Right lobe of liver (tissue), 6 donors: ENCODE measurements around the gene RUNX2. TPM values are rescaled to one million over a fixed set of nuclear protein-coding genes. Genes with fewer than 3 reads are reported as not detected.

Experiments
- ATAC-seq, 4 donors: fragments of 200-7000 bp; cut with Tn5 transposase; one replicate each; pipeline ENCODE4 v1.9.1; 2020; ENCODE audit warnings: mild to moderate bottlenecking in 4 of 4, moderate library complexity in 4 of 4
- DNase-seq, 3 donors: peaks; one replicate each; pipeline ENCODE4 v3.0.0-alpha.2; 2020
- H3K27ac ChIP-seq, 3 donors: fragments of 200-600 bp; one replicate each; pipeline ENCODE4 v1.8.0; 2022
- H3K27me3 ChIP-seq, 2 donors: fragments of 200-600 bp; one replicate each; pipeline ENCODE4 v1.8.0; 2022
- H3K36me3 ChIP-seq, 4 donors: fragments of 200-600 bp; sonication (generic) in 1 of 4; one replicate each; pipeline versions ENCODE4 v1.5.1 to v1.8.0; 2017 to 2022; ENCODE audit warnings: control low read depth in 1 of 4
- H3K4me1 ChIP-seq, 4 donors: fragments of 200-600 bp; sonication (generic) in 1 of 4; one replicate each; pipeline versions ENCODE4 v1.5.1 to v1.8.0; 2017 to 2022; ENCODE audit warnings: control low read depth in 1 of 4
- H3K4me3 ChIP-seq, 3 donors: fragments of 200-600 bp; one replicate each; pipeline ENCODE4 v1.8.0; 2022
- H3K9me3 ChIP-seq, 4 donors: fragments of 200-600 bp; sonication (generic) in 1 of 4; one replicate each; pipeline versions ENCODE4 v1.5.1 to v1.8.0; 2017 to 2022; ENCODE audit warnings: control low read depth in 1 of 4
- CTCF ChIP-seq, 4 donors: fragments of 200-600 bp in 3 of 4; fragments of 450-650 bp in 1 of 4; IDR thresholded peaks; one replicate each; pipeline versions ENCODE4 v1.5.1 to v1.8.0; 2016 to 2022; ENCODE audit warnings: antibody characterized with exemption in 4 of 4, mild to moderate bottlenecking in 2 of 4
- POLR2A ChIP-seq: fragments of 450-650 bp; IDR thresholded peaks from one replicate; pipeline ENCODE4 v1.6.1; 2017; ENCODE audit warnings: antibody characterized with exemption, mild to moderate bottlenecking
- WGBS: methylation state at CpG from one replicate; pipeline ENCODE4 v1.1.6; 2018; ENCODE audit warnings: low coverage, low lambda C conversion rate; ENCODE audit not compliant: insufficient coverage; ENCODE audit errors: missing lambda C conversion rate; 5-methylcytosine and 5-hydroxymethylcytosine counted together
- intact Hi-C, 2 donors: fragments of 100-400 bp; cut with DNase I; formaldehyde crosslinking; loops; one replicate each; pipeline versions ENCODE4 v1.11.2 to v1.14.1; 2022
- total RNA-seq, 6 experiments: library from RNA; depleted of rRNA in 2 of 6; stranded (reverse); fragments of >200 nt in 2 of 6; fragmentation: NEBNext Ultra II Directional in 3 of 6; extraction: Animal tissue kit (Norgen Biotek cat#: 25700) in 3 of 6; gene quantifications; one replicate each; pipeline versions ENCODE4 v1.1.0 to v1.2.4, GENCODE V29; 2016 to 2023
- donor health status: DM: no; HTN: yes; CAD: no.
- donor health status: DM: no; HTN: no; CAD: no.
- donor health status: DM: no; HTN: no; CAD: no.
- donor health status: DM: no; HTN: yes; CAD: no.
- donor health status: DM: no; HTN: yes; CAD: no.

The RUNX2 gene
- total RNA-seq, 6 experiments from 2014 or later = 0.15 to 0.80 (median 0.43) TPM

GRCh38 chr6:45712076-45712475 lies 383.9 kb downstream of the RUNX2 start:
- H3K4me3 ChIP-seq = no peak overlapping the region
- H3K27me3 ChIP-seq = no peaks in the 10 kb centered on the region
- H3K9me3 ChIP-seq = no peaks in the 10 kb centered on the region
- 86% methylated on average over 8 of the region's 11 CpGs for WGBS
- TF ChIP-seq POLR2A = no peak
- TF ChIP-seq CTCF (IDR thresholded peaks at IDR 0.05) = no peak
- no peak for ATAC-seq
- intact Hi-C loops = loop anchor here in 1 of 2 donors (10.0 kb wide), 1 partner anchor 1057 kb away; no protein-coding TSS in a partner anchor
- no peaks in the 10 kb centered on the region for H3K36me3 ChIP-seq
- no peak overlapping the region for H3K27ac ChIP-seq
- DNase-seq = no peak
- no peaks in the 10 kb centered on the region for H3K4me1 ChIP-seq

GRCh38 chr6:45712786-45713185 lies 384.7 kb downstream of the RUNX2 start:
- H3K27ac ChIP-seq = no peak overlapping the region
- H3K36me3 ChIP-seq = no peaks in the 10 kb centered on the region
- ATAC-seq (no peak), DNase-seq (no peak)
- no peaks in the 10 kb centered on the region for H3K4me1 ChIP-seq
- no peaks in the 10 kb centered on the region for H3K9me3 ChIP-seq
- TF ChIP-seq POLR2A (no peak), CTCF (IDR thresholded peaks at IDR 0.05) (no peak)
- WGBS = 75% methylated on average over 1 of the region's 2 CpGs
- H3K4me3 ChIP-seq = no peak overlapping the region
- no peaks in the 10 kb centered on the region for H3K27me3 ChIP-seq
- intact Hi-C loops = loop anchor here in 1 of 2 donors (10.0 kb wide), 1 partner anchor 1058 kb away; no protein-coding TSS in a partner anchor

Other genes with a start within 250 kb of the RUNX2 start
- 1 to 10 TPM in 5 of 6 experiments, under 1 TPM in 1; 0.95 to 2.8 (median 2.0) TPM for gene SUPT3H, start 49.6 kb downstream of the RUNX2 start, total RNA-seq